HepG2 (cell line): ENCODE data around the gene CLIC3. TPM values are rescaled to one million over a fixed set of nuclear protein-coding genes. Genes with fewer than 3 reads are reported as not detected.

ENCODE experiments used
- CEBPG ChIP-seq: IDR thresholded peaks from 2 replicates; pipeline ENCODE4 v1.6.1; 2016
- CHD4 ChIP-seq: fragments of 200-600 bp; sonication (generic); IDR thresholded peaks from 2 replicates; pipeline ENCODE4 v1.7.0; 2017; ENCODE audit warnings: mild to moderate bottlenecking, low read length, borderline replicate concordance
- CREM ChIP-seq, 2 experiments: sonication (generic) in 1 of 2; formaldehyde crosslinking in 1 of 2; IDR thresholded peaks; 2 replicates each; pipeline versions ENCODE4 v1.4.0 to v1.6.1; 2016 to 2020; ENCODE audit warnings: antibody characterized with exemption in 1 of 2, mild to moderate bottlenecking in 1 of 2, missing genetic modification reagents in 1 of 2
- ETV5 ChIP-seq: IDR thresholded peaks from 2 replicates; pipeline ENCODE4 v1.6.1; 2018; ENCODE audit warnings: missing biosample characterization, missing genetic modification reagents, inconsistent platforms, borderline replicate concordance
- EZH2 ChIP-seq: conservative IDR thresholded peaks from 2 replicates; pipeline ENCODE4 v1.6.1; 2012; ENCODE audit warnings: mild to moderate bottlenecking, low read depth, low read length, moderate library complexity
- FOXO1 ChIP-seq: sonication (generic); formaldehyde crosslinking; IDR thresholded peaks from 2 replicates; pipeline ENCODE4 v1.4.0; 2020; ENCODE audit warnings: missing genetic modification reagents
- JUNB ChIP-seq: sonication (generic); formaldehyde crosslinking; IDR thresholded peaks from 2 replicates; pipeline ENCODE4 v1.8.0; 2022; ENCODE audit warnings: missing genetic modification reagents, mild to moderate bottlenecking, borderline replicate concordance
- MYC ChIP-seq: sonication (generic); formaldehyde crosslinking; IDR thresholded peaks from 2 replicates; pipeline ENCODE4 v1.9.0; 2021; ENCODE audit warnings: missing genetic modification reagents, borderline replicate concordance
- NFATC3 ChIP-seq: sonication (generic); formaldehyde crosslinking; IDR thresholded peaks from 2 replicates; pipeline ENCODE4 v1.5.1; 2020; ENCODE audit warnings: mild to moderate bottlenecking, missing genetic modification reagents
- NR2F1 ChIP-seq, 2 experiments: fragments of 450-650 bp in 1 of 2; formaldehyde crosslinking in 1 of 2; IDR thresholded peaks; 2 replicates each; pipeline versions ENCODE4 v1.5.0 to v1.6.1; 2016 to 2020; ENCODE audit warnings: mild to moderate bottlenecking in 1 of 2, missing compliant biosample characterization in 1 of 2, missing genetic modification reagents in 1 of 2, moderate library complexity in 1 of 2
- PATZ1 ChIP-seq: sonication (generic); formaldehyde crosslinking; IDR thresholded peaks from 2 replicates; pipeline ENCODE4 v1.4.0; 2020; ENCODE audit warnings: missing genetic modification reagents
- RBM22 ChIP-seq: fragments of 200-400 bp; formaldehyde crosslinking; optimal IDR thresholded peaks from 2 replicates; pipeline ENCODE3; 2017; ENCODE audit warnings: mild to moderate bottlenecking, low read length, moderate library complexity
- SALL1 ChIP-seq: sonication (generic); formaldehyde crosslinking; IDR thresholded peaks from 2 replicates; pipeline ENCODE4 v1.8.0; 2022; ENCODE audit warnings: mild to moderate bottlenecking, missing genetic modification reagents
- SKIL ChIP-seq: sonication (generic); formaldehyde crosslinking; IDR thresholded peaks from 2 replicates; pipeline ENCODE4 v1.8.0; 2022; ENCODE audit warnings: missing genetic modification reagents, mild to moderate bottlenecking, moderate library complexity, borderline replicate concordance
- TRIM24 ChIP-seq: sonication (generic); formaldehyde crosslinking; IDR thresholded peaks from 2 replicates; pipeline ENCODE4 v1.8.0; 2022; ENCODE audit warnings: mild to moderate bottlenecking, missing genetic modification reagents
- USF2 ChIP-seq, 2 experiments: sonication (generic) in 1 of 2; formaldehyde crosslinking in 1 of 2; IDR thresholded peaks; 2 replicates each; pipeline versions ENCODE4 v1.5.1 to v1.6.1; 2011 to 2020; ENCODE audit warnings: borderline replicate concordance in 1 of 2, low read depth in 1 of 2, low read length in 1 of 2, mild to moderate bottlenecking in 1 of 2, missing genetic modification reagents in 1 of 2, moderate library complexity in 1 of 2
- YY1 ChIP-seq: IDR thresholded peaks from 2 replicates; pipeline ENCODE4 v1.6.1; 2011; ENCODE audit warnings: low read length, low read depth, moderate library complexity, mild to moderate bottlenecking; ENCODE audit not compliant: insufficient read depth, insufficient replicate concordance
- ZBTB7B ChIP-seq: sonication (generic); formaldehyde crosslinking; IDR thresholded peaks from 2 replicates; pipeline ENCODE4 v1.4.0; 2020; ENCODE audit warnings: missing genetic modification reagents
- ZFP1 ChIP-seq: IDR thresholded peaks from 2 replicates; pipeline ENCODE4 v1.6.1; 2016
- ZNF230 ChIP-seq: sonication (generic); formaldehyde crosslinking; IDR thresholded peaks from 2 replicates; pipeline ENCODE4 v1.4.0; 2020; ENCODE audit warnings: mild to moderate bottlenecking, missing genetic modification reagents
- ZNF333 ChIP-seq: sonication (generic); formaldehyde crosslinking; IDR thresholded peaks from 2 replicates; pipeline ENCODE4 v1.4.0; 2020; ENCODE audit warnings: mild to moderate bottlenecking, missing genetic modification reagents, borderline replicate concordance
- ZNF724P ChIP-seq: sonication (generic); formaldehyde crosslinking; IDR thresholded peaks from 2 replicates; pipeline ENCODE4 v1.8.0; 2022; ENCODE audit warnings: missing genetic modification reagents, borderline replicate concordance
- ZNF746 ChIP-seq: sonication (generic); formaldehyde crosslinking; IDR thresholded peaks from 2 replicates; pipeline ENCODE4 v1.8.0; 2022; ENCODE audit warnings: mild to moderate bottlenecking, missing genetic modification reagents
- polyA plus RNA-seq, 8 experiments: library from polyadenylated mRNA; depleted of rRNA in 3 of 8; stranded (reverse) in 7 of 8; unstranded in 1 of 8; fragments of >200 nt; fragmentation: Illumina TruSeq in 4 of 8; extraction: Trizol in 4 of 8; gene quantifications; 2 replicates each; pipeline versions ENCODE4 v1.2.1 to v1.2.3, GENCODE V29; 2011 to 2016; ENCODE audit warnings: low read depth in 4 of 8, missing spikeins in 1 of 8, mixed read lengths in 1 of 8; ENCODE audit not compliant: insufficient read depth in 1 of 8
- total RNA-seq, 5 experiments: library from RNA; depleted of rRNA; stranded (reverse); fragments of >200 nt; fragmentation: Illumina TruSeq; extraction: Trizol; gene quantifications; 2 replicates each; pipeline ENCODE4 v1.2.3, GENCODE V29; 2016; ENCODE audit warnings: low read depth in 1 of 5

CLIC3 gene
- total and polyA plus RNA-seq, 2 of the 13 experiments (the other 11 are each of a cell fraction or from before 2014, with no cell fraction given): 0.51 to 1.5 TPM

GRCh38 chr9:137029058-137029936, 32.9 kb upstream of the CLIC3 start (continued):
- no peak for TF ChIP-seq SKIL (CRISPR knock-in tag)
- TF ChIP-seq FOXO1 (CRISPR knock-in tag): 0 out of 2 replicates have a peak, but pooled peaks have one; percentile 7
- no peak for TF ChIP-seq ZNF724P (CRISPR knock-in tag)
- peak; percentile 9 for TF ChIP-seq YY1
- peak; percentile 96 for TF ChIP-seq CHD4
- TF ChIP-seq SALL1: peak; percentile 31; the same call in 1 of the 2 replicates
- TF ChIP-seq TRIM24: no peak
- TF ChIP-seq MYC (CRISPR knock-in tag): 0 out of 2 replicates have a peak, but pooled peaks have one; percentile 20
- no peak for TF ChIP-seq RBM22
- TF ChIP-seq ZNF746: 0 out of 2 replicates have a peak, but pooled peaks have one; percentile 18
- TF ChIP-seq CEBPG: no peak
- TF ChIP-seq ETV5 (CRISPR knock-in tag): 0 out of 2 replicates have a peak, but pooled peaks have one; percentile 3
- no peak for TF ChIP-seq ZNF230
- peak; percentile 86; the same call in 1 of the 2 replicates for TF ChIP-seq ZNF333 (CRISPR knock-in tag)
- TF ChIP-seq JUNB (CRISPR knock-in tag): no peak
- no peak for TF ChIP-seq NFATC3 (CRISPR knock-in tag)
- 0 out of 2 replicates have a peak, but pooled peaks have one; percentile 4 for TF ChIP-seq CREM (IDR thresholded peaks at IDR 0.05)
- TF ChIP-seq CREM (CRISPR knock-in tag; IDR thresholded peaks at IDR 0.05): no peak
- no peak for TF ChIP-seq USF2 (IDR thresholded peaks at IDR 0.05; ENCODE audit: low read depth, low read length)
- TF ChIP-seq USF2 (CRISPR knock-in tag; IDR thresholded peaks at IDR 0.05; ENCODE audit: borderline replicate concordance): no peak
- TF ChIP-seq EZH2: no peak
- peak; percentile 62 for TF ChIP-seq PATZ1 (CRISPR knock-in tag)
- peak; percentile 52 to 72; a peak in 2 of 4 replicates for TF ChIP-seq NR2F1 (CRISPR knock-in tag; IDR thresholded peaks at IDR 0.05)
- TF ChIP-seq ZFP1 (CRISPR knock-in tag): no peak
- peak; percentile 73 for TF ChIP-seq ZBTB7B (CRISPR knock-in tag)
